OCI-M2 (cell line): ENCODE results near the gene CHCHD3.
"Not testable (repeated sequence)": the region's sequence is repeated elsewhere in the genome, so short reads cannot be mapped to it uniquely, and the experiment has no call there.

Experiments
- DNase-seq: peaks from one replicate; lab custom pipeline; 2025; ENCODE audit not compliant: unreplicated experiment; lab: John Stamatoyannopoulos, UW

The CHCHD3 gene

DNA sequence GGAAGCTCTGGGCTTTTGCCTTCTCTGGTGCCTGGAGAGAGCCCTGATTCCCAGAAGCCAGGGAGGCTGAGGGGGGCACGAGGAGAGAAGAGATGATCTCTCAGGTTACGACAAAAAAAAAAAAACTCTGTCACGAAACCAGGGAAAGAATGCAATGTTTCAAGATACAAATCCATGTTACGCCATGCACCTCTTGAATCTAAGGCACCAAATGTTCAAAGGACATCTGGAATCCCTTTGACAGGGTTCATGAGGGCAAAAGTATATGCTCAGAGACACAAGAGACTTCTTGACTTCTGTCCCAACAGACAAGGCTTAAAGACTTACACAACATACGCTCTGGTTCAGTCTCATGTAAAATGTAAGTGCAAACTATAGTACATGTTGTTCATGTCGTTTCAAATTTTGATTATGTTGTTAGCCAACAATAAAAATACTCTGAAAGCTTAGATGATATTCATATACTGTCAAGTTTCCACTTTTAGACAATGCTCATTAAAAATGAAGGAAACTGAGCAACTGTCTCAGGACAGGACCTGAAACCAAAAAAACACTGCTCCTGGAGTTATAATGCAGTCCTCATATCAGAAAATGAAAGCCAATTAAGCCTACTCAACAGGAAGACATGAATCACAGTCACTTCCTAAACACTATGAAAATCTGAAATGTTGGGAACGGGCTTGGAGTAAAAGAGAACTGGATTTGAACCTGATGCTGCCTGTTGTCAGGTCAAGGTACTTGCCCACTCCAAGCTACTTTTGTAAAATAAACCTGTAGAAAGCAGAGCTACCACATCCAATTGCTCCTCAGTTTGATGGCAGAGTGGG lies 72.3 kb downstream of the CHCHD3 start:
- no peak for DNase-seq

DNA sequence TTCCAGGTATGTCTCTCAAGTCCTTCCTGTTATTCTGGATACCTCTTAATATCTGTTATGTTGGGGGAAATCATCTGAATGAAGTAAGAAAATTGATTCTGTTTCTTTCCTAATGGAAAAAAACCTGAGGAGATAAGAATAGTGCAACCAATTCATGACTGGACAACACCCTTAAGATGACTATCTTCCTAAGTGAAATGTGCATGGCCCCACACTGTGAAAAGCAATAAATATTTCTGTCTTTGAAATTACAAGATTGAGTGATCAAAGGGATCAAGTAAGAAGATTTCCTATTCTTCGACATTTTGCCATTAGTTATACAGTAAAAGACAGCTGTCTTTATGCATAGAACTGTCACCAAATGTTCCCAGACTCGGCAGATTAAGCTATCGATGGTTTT lies 73.9 kb downstream of the CHCHD3 start:
- no peak for DNase-seq

DNA sequence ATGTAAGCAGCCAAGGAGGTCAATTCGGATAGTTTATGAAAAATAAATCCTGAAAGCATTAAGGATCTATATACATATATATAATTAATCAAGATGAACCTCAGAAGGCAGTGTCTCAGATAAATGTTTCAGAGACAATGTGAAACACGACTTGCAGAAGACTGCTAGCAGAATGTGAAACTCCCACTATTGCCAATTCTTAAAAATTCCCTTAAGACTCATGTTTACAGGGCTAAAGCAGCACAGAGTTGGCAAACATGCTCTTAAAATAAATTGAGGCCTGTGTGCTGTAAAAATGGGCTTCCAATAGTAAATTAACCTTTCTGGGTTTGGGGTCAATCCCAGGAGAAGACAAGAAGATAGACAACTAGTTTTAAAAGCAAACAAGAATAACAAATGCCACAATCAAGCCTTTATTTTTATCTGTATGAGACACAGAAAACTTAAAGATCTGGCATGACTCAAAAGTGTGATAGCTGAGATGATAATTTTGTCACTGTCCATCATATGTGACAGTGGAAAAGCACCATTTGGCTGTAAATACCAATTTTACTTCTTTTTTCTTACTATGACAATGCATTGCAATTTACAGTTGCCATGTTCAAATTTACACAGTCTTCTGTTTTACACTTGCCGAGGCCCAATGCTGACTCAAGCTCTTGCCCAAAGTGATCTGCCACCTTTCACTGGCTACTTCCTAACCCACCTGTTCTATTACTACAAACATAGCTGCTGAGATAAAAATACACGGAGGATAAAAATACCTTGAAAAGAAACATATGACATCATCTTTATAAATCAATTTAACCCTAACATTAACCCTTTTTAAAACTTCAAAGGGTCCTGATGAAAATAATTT lies 78.6 kb downstream of the CHCHD3 start:
- DNase-seq = no peak

DNA sequence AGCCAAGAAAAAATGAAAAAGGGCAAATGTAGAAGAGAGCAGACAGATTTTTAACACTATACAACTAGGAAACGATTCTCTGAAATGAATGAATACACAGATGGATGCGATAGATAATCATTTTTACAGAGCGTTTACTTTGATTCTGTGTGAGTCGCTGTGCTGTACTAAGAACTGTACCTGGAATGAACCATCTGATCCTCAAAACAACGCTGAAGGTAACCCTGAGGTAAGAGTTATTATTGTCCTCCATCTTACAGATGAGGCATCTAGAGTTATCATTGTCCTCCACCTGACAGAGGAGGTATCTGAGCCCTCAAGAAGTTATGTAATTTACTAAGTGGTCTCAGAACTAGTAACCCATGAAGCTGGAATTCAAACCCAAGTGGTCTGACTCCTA lies 80.2 kb downstream of the CHCHD3 start:
- DNase-seq = no peak

DNA sequence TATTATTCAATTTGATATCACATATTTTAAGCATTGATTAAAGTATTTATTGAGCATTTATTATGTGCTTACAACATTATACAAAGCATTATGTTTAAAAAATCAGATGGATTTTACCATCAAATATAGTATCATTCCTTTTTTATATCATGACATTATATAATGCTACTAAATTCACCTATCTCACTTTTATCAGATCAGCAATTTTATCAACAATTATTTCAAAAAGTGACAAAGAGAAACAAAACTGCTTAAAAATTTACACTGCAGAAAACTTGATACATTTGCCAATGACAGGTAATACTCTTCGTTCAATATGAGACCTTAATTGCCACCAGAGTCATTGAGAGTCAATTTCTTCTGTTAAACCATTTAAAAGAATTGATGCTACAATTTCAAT lies 82.0 kb downstream of the CHCHD3 start:
- no peak for DNase-seq

DNA sequence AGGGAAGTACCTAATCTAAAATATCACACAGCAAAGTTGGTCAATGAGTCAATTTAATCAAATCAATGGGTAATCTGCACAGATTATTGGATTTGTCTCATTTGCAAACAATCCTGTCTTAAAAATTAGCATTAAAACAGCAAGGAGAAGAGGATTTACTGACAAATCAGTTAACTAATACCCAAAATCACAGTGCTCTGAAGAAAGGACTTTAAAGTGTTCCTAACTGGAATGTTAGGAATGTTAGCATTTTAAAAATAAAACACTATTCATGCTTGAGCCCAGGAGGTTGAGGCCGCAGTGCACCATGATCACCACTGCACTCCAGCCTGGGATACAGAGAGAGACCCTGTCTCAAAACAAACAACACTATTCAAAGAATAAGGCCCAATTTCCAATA lies 83.1 kb downstream of the CHCHD3 start:
- DNase-seq = no peak

DNA sequence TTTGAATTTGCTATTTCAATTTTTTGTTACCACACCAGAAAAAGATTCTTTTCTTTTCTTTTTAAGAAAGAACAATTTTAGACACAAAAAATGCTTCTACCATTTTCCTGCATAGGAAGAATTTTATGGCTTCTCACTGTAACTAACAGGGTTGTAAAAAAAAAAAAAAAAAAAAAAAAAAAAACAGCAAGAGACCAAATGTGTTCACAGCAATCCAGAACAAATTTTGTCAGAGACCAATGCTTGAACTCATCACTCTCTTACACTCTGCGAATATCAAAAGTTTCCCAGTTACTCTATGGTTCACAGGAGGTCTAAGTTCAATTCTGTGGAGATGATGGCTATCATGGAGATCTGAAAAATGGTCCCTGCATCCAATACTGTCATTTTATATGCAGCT lies 84.4 kb downstream of the CHCHD3 start:
- no peak for DNase-seq

DNA sequence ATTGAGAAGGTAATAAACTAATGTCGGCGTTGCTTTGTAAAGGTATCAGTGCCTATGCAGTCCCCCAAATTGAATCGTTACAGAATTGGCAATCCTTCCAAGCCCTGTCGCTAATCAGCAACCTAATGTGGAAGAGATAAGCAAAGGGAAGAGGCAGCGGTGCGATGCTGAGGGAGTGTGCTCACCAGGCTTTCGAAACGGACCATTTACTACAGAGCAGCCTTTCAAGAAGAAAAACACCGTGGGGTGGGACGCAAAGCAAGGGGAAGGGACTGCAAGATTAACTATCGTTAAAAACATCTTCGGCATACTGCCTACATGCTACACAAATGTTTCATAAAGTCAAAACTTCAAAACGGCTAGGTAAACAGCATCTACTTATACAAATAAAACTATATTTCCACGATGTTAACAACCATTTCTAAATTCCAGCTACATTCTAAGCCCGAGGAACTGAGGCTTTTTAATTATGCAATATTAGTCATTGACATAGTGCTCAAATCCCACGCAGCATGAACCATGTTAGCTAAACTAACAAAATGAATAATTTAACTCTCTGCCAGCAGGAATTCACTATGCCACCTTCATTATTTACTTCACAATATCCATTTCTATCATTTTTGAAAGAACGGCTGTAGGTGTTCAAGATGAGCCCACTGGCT lies 85.2 kb downstream of the CHCHD3 start:
- DNase-seq = no peak

DNA sequence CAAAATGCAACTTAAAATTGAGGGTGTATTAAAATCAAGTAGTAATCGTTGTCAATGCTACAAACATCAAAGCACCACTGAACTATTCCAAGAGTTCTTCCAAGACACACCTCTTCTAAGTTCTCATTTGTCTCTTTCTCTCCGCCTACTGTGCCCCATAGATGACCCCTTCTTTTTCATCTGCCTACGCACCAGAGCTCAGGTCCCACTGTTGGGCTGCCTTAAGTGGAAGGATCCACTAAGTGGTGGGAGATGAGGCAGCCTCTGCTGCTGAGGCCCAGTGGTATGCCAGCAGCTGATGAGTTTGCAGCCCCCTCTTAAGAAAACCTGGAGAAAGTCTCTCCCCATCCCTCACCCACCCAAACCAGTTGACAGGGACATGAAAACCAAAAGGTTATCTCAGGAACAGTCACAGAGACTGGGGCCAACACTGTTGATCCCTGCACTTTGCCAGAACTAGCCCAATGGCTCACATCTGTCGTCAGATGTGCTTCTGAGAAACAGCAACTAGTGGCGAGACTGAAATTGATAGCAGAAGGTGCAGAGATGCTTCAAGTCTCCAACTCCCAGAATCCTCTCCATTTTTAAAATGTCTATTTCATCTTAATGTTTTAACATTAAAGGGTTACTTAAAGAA lies 88.4 kb downstream of the CHCHD3 start:
- no peak for DNase-seq

DNA sequence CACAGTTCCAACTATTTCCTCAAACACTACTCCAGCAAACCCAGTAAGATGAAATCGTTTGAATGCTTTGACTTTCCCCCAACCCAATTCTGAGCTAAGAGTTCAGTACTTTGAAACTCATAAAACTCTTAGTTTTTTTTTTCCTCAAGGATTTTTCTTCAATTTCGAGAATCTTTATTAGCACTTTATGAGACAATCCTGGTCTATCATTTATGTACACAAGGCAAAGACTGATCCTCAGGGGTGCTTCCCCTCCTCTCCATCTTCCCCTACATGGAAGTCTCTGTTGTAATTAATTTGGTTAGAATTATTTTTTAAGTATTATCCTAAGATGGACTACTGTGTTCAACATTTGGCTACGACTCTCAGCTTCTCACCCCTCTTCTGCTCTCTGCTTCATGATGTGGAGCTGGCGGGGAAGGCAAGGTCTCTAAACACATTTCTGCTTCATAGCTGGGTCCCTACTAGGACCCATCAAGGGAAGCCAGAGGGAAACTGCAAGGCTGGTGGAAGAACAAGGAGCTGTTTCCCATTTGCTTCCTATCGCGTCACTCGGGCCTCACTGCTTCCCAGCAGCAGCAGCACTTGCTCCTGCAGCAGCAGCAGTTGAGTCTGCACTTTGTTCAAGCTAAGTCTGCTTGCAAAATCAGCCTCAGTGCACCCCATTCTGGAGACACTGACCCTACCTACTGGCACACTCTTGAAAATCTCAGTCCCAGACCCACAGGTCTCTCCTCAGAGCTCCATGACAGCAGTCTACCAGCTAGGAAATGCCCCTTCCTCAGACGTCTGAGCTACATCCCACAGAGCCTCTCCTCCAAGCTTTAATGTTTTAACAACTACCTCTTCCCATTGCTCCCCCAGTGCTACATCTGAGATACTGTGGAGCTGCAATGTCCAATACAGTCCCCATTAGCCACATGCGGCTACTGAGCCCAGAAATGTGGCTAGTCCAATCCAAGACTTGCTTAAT lies 90.0 kb downstream of the CHCHD3 start:
- DNase-seq = no peak

DNA sequence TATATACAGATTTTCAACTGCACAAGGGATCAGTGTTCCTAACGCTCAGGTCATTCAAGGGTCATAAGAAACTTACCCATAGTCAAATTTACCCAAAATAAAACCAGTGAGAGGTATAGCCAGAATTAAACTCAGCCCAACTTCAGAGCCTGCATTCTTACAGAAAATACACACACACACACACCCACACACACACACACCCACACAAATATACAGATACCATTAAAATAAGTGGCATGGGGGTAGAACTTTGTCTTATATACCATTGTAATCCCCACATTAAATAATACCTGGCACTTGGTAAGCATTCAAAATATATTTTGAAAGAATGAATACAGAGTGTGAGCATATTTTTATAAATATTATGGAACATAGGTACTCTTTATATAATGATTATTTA lies 93.8 kb downstream of the CHCHD3 start:
- no peak for DNase-seq

DNA sequence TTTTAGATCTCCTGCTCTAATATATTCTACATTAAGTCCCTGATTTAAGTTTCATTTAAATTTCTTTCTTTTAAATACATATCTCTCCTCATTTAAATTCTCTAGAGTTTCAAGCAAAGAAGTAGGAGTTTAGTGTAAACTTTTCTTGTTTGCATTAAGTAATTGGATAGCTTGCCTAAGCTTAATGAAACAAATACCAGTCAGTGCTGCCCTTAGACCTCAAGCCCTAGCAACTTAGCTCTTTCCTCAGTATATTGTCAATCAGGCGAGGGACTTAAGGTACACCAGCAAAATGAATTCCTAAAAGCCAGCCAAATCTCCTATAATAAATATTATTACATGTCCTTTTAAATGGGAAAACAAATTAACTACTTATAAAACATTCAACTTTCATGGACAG lies 101.5 kb downstream of the CHCHD3 start:
- DNase-seq = no peak

DNA sequence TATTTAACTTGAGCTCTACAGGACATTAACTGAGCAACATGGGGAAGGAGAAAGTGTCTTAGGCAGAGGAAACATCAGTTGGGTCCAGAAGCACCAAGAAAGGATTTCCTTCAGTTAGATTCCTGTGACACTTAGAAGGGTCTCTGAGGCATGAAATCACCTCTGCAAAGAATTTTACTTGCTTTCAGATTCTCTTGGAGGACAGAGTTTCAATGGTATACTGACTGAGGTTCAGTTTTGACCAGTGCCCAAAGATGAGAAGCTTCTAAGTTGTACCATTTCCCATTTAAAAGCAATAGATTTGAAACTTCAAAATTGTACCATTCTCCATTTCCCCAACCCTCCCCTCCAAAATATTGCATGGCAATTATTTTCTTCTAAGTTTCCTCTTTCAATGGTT lies 102.4 kb downstream of the CHCHD3 start:
- no peak for DNase-seq

DNA sequence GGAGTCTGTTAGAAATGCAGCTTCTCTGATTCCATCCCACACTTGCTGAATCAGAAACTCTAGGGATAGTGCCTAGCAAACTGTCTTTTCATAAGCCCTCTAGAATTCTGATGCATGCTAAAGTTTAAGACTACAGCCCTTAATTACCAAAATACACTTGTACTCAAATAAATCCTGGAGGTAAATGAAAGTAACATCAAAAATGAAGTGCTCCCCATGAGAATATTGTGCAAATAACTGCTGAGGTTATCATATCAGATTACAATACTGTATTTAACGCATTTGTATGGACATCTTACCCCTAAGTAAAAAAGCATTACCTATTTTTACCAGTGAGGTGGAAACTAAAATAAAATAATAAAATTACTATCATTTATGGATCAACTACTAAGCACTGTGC lies 104.7 kb downstream of the CHCHD3 start:
- no peak for DNase-seq

DNA sequence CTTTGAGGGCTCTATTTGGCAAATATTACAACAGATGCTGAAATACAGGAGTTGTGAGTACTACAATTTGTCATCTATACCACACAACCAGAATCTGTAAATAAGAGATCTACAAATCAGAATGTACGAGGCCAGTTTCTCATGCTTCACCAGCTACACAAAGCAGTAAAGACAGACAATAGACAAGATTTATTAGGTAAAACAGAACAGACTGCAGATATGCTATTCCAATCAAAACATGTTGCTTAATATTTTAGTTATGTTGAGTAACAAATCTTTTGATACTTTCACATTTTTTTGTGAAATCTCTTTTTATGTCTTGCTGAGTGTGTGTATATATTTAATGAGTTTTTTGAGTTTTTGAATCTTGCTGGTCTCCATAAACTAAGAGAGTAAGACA lies 109.1 kb downstream of the CHCHD3 start:
- DNase-seq = no peak

DNA sequence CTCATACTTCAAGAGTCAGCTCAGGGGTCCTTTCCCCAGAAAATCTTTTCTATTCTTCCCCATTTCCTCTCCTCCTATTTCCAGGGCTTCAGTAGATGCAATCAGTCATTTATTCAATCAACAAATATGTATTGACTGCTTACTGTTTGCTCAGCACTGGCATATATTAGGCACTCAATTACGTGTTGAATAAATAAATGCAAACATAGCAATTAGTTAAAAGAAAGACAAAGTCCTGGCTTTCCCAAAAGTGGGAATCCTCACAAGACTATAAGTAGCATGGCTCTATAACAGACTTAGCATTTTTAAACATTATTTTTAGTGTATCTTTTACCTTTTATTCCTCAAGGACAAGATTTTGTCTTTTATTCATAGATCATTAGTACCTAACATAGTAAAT lies 111.6 kb downstream of the CHCHD3 start:
- no peak for DNase-seq

DNA sequence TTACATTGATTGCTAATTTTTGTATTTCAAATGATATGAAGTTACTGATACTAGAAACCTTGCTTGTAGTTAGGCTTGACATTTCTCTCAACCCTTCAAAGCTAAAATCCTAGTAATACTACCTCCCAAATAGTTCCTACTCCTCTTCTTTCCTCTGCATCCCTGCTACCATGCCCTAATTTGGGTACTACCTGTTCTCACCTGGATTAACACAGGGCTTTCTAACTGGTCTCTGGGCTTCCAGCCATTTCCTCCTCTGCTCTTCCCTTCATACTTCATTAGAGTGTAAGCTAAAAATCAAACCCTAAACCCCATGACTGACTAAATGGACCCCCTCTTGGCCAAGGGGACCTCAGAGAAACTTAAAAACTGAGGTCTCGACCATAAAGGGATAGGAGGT lies 112.4 kb downstream of the CHCHD3 start:
- DNase-seq = no peak

DNA sequence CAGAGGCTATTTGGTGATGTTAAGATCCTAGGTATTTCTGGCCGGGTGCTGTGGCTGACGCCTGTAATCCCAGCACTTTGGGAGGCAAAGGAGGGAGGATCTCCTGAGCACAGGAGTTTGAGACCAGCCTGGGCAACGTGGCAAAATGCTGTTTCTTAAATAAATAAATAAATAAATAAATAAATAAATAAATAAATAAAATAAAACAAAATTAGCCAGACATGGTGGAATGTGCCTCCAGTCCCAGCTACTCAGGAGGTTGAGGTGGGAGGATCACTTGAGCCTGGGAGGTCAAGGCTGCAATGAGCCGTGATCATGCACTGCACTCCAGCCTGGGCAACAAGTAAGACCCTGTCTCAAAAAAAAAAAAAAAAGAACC lies 114.4 kb downstream of the CHCHD3 start:
- not testable (repeated sequence) for DNase-seq

DNA sequence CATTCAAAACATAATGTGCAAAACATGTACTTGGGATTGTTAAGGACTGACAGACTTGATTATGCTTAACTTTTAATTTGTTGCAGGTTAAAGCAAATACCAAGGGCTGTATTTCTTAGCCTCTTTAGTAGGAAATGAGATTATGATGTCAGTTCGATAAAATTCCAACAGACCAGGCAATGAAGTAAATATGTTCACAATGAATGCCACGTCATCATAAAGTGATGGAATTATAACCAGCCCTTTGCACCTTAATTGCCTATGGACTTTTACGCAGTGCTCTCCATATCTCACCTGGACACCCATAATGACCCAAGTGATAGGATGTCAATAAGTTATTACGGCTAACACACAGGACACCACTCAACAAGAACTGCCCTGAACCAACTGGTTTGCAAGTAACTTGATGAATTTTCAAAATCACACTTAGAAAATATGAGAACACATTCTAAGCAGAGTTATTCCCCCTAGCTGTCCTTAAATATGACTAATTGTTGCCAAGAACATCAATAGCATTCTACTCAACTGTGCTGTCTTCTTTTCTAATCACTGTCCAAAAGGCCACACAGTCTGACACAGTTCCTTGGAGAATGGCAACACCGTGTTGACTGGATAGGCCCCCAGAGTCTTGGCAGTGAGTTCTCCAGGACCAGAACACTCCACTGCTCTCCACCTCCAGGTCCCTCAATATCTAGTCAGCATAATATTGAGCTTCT lies 115.0 kb downstream of the CHCHD3 start:
- DNase-seq = no peak

DNA sequence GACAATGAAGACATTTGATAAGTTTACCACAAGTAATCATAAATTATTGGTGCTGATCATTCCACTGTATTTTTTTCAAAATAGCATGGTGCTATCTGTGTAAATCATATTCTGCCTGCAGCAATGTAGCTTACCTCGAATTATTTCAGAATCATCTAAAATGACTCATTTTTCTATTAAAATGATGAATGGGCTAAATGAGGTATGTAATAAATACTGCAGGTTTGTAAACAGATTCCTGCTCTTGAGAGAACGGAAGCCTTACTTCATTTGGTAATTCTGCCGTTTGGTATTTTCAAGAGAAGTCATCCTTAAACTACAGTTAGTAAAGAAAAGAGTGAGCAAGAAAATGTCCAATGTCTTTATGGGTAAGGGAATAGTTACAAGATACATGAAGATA lies 115.9 kb downstream of the CHCHD3 start:
- DNase-seq = no peak
